HTERT RPE-1 (cell line): ENCODE measurements around the gene TRIP13.
"Not testable (repeated sequence)": the region's sequence is repeated elsewhere in the genome, so short reads cannot be mapped to it uniquely, and the experiment has no call there.

ENCODE experiments used
- in situ Hi-C: fragments of 300-500 bp; cut with MboI; formaldehyde crosslinking; loops from 4 replicates; pipeline ENCODE4 v1.14.3; 2020; ENCODE audit warnings: low sequenced_read_pairs

The TRIP13 gene, protein sequence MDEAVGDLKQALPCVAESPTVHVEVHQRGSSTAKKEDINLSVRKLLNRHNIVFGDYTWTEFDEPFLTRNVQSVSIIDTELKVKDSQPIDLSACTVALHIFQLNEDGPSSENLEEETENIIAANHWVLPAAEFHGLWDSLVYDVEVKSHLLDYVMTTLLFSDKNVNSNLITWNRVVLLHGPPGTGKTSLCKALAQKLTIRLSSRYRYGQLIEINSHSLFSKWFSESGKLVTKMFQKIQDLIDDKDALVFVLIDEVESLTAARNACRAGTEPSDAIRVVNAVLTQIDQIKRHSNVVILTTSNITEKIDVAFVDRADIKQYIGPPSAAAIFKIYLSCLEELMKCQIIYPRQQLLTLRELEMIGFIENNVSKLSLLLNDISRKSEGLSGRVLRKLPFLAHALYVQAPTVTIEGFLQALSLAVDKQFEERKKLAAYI

DNA sequence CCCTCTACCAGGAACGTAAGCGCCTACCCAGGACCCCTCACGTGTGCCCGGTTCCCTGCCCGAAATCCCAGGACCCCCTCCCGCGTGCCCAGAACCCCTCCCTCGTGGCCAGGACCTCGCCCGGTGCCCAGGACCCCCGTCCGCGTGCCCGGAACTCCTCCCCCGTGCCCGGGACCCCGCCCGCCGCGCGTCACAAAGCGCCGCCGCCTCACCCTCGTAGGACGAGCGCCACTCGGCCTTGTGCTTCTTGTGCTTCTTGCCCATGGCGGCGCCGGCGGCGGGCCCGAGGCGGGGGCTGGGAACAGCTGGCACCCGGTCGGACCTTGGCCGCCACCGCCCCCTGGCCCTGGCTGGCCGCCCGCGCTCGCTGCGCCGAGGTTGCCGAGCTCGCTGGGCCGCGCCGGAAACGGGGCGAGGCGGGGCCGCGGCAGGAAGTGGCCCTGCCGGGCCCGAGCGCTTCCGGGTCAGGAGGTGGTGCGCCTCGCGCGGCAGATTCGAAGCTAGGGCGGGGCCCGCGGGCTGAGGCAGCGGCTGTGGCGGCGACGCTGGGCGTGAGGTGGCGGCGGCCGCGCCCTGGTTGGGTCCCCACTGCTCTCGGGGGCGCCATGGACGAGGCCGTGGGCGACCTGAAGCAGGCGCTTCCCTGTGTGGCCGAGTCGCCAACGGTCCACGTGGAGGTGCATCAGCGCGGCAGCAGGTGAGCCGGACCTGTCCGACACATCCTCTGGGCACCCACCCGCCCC is at the start of gene TRIP13, which contains the start of gene BRD9:
Gene TRIP13, plus strand, starts transcription at position 491 of the 743 bp plus-strand sequence. Its CDS starts 115 bp downstream, at position 606.
Gene BRD9, minus strand, starts transcription at position 408 of the 743 bp plus-strand sequence. Its CDS starts 144 bp downstream, at position 264.
- in situ Hi-C loops: no loop called here

DNA sequence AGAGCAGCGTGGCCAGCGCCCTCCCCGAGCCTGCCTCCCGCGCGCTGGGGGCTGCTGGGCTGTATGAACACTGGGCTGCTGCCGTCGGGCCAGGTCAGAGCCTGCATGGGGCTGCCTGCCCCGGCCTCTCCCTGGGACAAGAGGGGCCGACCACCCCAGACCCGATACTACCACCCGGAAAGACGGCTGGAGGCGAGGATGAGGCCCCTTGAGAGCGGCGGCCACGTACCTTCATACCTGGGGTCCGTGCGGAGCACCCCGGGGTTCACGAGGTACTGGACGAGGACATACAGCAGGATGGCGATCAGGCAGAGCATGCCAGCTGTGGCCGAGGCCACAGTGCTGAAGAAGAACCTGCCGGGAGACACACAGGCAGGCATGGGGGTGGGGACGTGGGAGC is 49.3 kb upstream of the TRIP13 start:
- in situ Hi-C loops: not testable (repeated sequence)

DNA sequence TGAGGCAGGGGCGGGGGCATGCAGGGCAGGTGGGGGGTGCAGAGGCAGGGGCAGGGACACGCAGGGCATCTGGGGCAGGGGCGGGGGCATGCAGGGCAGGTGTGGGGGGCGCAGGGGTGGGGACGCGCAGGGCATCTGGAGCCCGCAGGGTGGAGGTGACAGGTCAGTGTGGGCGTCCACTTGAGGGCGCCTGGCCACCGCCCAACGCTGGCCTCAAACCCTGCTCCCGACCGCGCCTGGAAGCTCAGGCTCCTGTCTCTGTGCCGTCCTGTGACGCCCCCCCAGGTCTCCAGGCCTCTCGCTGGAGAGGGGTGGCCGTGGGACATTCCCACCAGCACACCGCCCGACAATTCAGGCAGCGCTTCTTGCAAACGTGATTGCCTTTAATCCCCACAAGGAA is 48.8 kb upstream of the TRIP13 start:
- in situ Hi-C loops: not testable (repeated sequence)

DNA sequence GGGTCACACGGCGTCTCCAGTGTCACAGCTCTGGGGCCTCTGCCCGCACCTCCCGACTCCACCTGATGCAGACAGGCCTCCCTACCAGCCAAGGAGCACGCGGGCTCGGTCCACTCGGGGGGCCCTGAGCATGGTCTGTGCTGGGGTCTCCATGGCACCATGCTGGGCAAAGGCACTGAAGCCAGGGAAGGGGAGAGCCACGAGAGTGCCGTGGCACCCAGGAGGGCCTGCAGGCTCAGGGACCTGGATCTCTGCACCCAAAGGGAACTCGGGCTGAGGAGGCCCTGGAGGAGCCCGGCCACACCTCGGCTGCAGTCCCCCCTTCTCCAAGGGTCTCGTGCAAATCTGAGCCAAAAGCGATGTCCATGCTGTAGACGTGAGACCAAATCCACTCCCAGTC is 48.3 kb upstream of the TRIP13 start:
- in situ Hi-C loops: not testable (repeated sequence)

DNA sequence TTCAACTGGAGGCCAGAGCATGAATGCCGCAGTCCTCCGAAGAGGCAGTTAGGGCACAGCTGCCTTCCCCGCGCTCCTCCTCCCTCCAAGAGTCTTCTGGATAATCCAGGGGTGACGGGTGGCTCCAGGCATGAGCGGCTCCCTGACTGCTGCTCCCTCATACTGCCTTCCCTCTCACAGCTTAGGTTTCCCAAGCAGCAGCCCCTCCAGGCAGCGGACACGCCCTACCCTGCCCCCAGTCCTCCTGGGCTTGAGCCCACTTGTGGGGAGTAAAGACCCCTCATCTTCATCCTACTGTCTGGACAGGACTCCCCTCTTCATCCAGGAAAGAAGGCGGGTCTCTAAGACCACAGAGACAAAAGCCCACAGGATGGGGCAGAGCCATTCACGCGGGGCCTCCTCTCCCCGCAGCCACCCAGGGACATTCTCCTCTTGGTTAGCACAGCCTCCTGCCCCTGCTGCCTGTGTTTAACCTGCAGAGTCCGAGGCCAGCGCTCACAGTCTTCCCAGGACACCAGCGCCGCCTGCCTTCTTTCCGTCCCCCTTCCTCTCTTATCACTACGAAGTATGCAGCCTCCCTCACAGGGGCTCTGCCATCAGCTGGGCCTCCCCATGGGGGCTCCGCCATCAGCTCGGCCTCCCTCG is 47.5 kb upstream of the TRIP13 start:
- in situ Hi-C loops: not testable (repeated sequence)

DNA sequence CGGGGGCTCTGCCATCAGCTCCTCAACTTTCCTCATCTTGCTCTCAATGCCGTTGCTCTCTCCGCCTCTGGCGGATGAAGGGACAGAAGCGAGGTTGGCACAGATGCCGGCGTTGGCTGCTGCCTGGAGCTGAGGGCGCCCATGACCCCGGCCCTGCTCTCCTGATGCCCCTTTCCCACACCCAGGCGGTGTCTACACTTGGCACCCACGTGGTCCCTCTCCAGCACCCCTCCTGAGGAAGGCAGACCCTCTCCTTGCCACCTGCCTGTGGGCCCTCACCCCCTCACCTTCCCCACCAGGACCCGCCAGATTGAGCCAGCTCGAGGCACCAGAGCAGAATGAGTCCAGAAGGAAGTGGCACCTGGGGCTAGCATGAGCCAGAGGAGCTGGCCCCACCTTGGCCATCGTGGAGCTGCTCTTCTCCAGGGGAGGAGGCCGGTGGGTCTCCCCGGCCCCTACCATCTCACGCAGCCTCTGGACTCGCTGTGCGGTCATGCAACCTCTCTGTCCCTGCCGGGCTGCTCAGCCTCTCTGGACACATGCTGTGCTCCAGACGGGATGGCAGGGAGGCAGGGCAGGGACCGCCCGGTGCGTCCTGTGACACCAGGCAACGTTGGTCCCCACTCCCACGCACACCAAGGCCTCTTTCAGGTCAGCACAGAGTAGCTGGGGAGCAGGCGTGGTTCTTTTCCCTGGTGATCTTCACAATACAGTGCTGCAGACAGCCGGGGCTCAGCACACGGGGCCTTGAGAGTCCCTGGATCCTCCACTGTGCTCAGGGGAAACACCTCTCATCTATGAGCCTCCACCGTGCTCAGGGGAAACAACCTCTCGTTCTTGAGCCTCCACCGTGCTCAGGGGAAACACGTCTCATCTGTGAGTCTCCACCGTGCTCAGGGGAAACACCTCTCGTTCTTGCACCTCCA is 46.7 kb upstream of the TRIP13 start:
- in situ Hi-C loops: not testable (repeated sequence)

DNA sequence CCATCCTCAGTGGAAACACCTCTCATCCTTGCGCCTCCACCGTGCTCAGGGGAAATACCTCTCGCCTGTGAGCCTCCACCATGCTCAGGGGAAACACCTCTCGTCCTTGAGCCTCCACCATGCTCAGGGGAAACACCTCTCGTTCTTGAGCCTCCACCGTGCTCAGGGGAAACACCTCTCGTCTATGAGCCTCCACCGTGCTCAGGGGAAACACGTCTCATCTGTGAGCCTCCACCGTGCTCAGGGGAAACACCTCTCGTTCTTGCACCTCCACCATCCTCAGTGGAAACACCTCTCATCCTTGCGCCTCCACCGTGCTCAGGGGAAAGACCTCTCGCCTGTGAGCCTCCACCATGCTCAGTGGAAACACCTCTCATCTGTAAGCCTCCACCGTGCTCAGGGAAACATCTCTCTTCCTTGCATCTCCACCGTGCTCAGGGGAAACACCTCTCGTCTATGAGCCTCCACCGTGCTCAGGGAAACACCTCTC is 46.0 kb upstream of the TRIP13 start:
- in situ Hi-C loops: not testable (repeated sequence)

DNA sequence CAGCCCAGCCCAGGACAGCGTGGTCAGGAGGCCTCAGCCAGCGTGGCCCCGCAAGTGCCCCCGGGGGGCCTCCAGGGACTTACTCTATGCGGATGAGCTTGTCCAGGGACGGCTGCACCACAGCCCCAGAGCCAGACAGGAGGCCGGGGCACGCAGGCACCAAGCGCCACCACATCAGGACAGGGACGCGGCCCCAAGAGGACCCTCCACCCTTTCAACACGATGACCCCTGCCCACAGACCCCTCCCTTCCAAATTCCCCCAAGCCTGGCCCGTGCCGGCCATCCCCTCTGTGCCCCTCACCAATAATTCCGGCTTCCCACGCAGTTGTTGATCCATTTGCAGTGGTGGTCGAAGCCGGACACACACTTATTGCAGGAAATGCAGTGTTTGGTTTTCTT is 45.5 kb upstream of the TRIP13 start:
- in situ Hi-C loops: not testable (repeated sequence)

DNA sequence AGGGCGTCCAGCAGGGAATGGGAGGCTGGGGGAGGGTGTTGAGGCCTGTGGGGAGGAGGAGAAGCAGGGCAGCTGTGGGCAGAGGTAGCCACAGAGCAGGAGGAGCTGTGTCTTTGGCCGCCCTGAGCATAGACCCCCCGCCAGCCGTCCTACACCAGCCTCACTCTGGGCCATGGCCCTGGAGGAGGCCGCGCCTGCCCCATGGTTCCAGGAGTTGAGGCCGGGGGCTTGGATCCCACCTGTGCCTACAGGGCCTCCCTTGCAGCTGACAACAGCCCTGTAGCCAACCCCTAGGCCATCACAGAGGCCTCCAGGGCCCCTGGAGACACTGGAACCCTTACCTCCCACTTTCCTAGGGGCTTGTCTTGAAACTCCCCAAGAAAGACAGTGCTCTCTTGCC is 44.9 kb upstream of the TRIP13 start:
- in situ Hi-C loops: not testable (repeated sequence)

DNA sequence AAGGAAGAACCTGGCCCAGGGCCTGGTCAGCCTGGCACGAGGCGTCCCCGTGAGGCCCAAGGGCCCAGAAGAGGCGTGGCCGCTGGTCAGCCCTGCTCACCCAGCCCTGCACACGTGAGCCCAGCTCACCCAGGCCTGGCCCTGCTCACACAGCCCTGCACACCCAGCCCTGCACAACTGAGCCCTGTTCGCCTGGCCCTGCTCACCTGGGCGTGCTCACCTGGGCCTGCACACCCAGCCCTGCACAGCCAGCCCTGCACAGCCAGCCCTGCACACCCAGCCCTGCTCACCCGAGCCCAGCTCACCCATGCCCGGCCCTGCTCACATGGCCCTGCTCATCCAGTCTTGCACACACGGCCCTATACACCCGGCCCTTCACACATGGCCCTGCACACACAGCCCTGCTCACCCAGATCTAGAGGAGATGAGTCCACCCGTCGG is 44.0 kb upstream of the TRIP13 start:
- in situ Hi-C loops: no loop called here

DNA sequence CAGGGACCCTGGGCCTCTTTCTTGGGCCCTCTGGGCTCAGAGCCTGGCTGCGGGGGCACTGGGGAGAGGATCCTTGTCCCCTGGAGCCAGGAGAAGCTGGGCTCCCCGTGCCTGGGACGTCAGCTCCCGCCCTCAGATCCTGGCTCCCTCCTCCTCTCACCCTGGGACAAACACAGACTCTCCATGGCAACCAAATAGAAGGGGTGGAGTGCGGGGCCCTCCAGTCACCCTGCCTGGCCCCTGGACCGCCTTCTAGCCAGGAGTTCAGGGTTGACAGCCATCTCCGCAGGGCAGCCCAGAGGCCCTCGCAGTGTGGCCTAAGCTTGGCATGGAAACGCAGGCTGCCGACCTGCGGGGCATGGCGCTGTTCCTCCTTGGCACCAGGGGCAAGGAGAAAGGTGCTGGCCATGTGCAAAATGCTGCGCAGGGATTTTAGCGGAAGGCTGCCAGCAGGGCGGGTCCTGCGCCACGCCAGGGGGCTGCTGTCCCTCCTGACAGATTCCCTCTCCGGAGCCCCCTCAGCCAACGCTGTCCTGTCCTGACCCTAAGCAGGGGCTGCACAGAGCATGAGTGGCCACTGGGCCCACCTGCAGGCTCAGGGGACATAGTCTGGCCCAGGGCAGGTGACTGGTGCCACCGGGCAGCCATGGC is 42.9 kb upstream of the TRIP13 start:
- in situ Hi-C loops: no loop called here

DNA sequence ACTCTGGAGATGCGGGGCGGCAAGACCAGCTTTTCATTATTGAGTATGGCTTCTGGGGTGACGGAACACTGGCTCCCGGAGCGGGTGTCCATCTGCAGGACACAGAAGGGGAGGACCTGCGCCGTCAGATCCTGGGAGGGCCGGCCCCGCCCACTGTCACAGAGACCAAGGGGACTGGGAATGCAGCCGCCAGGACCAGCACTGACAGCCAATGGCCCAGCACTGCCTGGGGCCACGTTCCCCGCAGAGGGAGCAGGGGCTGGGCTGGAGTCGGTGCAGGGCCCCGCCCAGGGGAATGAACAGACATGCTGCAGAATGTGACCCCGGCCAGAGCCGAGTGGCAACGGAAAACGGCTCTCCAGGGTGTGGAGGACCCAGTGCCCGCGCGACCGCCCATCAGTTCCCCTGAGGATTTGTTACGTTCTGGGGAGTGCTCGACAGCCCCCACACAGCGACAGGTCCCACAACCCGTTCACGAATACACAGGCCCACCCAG is 42.1 kb upstream of the TRIP13 start, which contains the start of gene ZDHHC11:
Gene ZDHHC11, minus strand, starts transcription at position 476 of the 496 bp plus-strand sequence. Its CDS starts 384 bp downstream, at position 92.
- in situ Hi-C loops: no loop called here

DNA sequence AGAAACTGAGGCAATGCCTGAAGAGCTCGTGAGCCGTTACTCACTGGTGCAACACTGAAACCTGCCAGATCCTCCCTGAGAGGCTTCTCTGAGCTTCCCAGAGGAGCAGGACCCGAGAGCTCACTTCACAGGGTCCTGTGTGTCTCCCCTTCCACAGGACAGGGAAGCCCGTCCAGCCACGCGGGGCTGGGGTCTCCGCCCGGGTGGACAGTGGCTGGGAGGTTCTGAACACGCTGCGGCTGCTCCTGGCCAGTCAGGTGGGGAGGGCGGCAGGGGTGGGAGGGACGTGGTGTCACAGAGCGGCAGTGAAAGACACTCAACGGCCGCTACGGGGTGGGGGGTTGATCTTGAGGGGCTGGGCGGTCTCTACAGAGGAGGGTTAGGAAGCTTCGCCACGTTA is 41.6 kb upstream of the TRIP13 start:
- in situ Hi-C loops: no loop called here

DNA sequence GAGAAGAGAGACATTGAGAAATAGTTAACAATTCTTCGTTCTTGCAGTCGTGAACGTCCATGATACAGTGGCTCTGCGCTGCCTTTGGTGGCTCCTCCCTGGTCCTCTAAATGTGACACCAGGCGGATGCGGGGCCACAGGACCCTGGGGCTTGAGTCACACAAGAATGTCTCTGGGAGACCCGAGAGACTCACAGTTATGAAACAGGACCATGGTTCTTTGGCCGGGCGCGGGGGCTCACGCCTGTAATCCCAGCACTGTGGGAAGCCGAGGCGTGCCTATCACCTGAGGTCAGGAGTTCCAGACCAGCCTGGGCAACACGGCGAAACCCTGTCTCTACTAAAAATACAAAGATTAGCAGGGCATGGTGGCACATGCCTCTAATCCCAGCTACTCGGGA is 41.1 kb upstream of the TRIP13 start:
- in situ Hi-C loops: no loop called here

DNA sequence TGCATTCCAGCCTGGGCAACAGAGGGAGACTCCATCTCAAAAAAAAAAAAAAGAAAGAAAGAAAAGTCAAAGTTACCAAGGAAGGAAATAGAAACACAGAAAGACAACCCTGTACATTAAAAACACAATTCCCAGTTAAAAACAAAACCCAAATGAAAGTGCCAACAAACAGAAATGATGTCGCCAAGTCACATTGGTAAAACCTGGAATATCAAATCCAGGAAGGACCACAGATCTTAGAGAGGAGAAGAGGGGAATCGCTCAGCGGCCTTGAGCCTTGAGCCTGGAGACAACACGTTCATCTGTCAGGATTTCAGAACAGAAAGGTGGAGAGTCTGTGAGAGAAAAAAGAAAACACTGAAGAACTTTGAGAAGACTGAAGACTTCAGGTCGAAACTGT is 40.7 kb upstream of the TRIP13 start:
- in situ Hi-C loops: no loop called here

DNA sequence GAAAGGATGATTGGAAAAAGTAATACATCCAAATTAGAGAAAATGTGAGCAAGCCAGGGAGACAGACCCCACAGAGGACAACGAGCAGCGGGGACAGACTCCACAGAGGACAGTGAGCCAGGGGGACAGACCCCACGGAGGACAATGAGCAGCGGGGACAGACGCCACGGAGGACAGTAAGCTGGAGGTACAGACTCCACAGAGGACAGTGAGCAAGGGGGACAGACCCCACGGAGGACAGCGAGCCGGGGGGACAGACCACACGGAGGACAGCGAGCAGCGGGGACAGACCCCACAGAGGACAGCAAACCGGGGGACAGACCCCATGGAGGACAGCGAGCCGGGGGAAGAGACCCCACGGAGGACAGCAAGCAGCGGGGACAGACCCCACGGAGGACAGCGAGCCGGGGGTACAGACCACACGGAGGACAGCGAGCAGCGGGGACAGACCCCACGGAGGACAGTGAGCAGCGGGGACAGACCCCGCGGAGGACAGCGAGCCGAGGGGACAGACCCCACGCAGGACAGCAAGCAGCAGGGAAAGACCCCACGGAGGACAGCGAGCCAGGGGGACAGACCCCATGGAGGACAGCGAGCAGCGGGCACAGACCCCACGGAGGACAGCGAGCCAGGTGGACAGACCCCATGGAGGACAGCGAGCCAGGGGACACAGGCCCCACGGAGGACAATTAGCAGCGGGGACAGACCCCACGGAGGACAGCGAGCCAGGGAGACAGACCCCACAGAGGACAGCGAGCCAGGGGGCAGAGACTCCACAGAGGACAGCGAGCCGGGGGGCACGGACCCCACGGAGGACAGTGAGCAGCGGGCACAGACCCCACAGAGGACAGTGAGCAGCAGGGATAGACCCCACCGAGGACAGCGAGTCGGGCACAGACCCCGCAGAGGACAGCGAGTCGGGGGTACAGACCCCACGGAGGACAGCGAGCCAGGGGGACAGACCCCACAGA is 40.0 kb upstream of the TRIP13 start:
- in situ Hi-C loops: no loop called here

DNA sequence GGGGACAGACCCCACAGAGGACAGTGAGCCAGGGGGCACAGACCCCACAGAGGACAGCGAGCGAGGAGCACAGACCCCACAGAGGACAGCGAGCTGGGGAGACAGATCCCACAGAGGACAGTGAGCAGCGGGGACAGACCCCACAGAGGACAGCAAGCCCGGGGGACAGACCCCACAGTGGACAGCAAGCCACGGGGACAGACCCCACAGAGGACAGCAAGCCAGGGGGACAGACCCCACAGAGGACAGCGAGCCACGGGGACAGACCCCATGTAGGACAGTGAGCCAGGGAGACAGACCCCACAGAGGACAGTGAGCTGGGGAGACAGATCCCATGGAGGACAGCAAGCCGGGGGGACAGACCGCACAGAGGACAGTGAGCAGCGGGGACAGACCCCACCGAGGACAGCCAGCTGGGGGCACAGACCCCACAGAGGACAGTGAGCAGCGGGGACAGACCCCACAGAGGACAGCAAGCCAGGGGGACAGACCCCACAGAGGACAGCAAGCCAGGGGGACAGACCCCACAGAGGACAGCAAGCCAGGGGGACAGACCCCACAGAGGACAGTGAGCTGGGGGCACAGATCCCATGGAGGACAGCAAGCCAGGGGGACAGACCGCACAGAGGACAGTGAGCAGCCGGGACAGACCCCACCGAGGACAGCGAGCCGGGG is 39.1 kb upstream of the TRIP13 start:
- in situ Hi-C loops: not testable (repeated sequence)

DNA sequence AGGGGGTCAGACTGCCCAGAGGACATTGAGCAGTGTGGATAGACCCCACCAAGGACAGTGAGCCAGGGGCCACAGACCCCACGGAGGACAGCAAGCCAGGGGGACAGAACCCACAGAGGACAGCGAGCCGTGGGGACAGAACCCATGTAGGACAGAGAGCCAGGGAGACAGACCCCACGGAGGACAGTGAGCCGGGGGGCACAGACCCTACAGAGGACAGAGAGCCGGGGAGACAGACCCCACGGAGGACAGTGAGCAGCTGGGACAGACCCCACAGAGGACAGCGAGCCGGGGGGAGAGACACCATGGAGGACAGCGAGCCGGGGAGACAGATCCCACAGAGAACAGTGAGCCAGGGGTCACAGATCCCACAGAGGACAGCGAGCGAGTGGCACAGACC is 38.5 kb upstream of the TRIP13 start:
- in situ Hi-C loops: no loop called here
